H7 (cell line): ENCODE results near the gene KMT5C. TPM values are rescaled to one million over a fixed set of nuclear protein-coding genes. Genes with fewer than 3 reads are reported as not detected.
"Not testable (repeated sequence)": the region's sequence is repeated elsewhere in the genome, so short reads cannot be mapped to it uniquely, and the experiment has no call there.

Experiments
- DNase-seq: peaks from one replicate; pipeline ENCODE4 v3.0.0; 2012
- H3K27me3 ChIP-seq: 2 replicates; pipeline ENCODE4 v1.6.0; 2011; ENCODE audit warnings: mild to moderate bottlenecking, low read length; ENCODE audit not compliant: control insufficient read depth, insufficient read depth
- H3K36me3 ChIP-seq: replicated peaks from 2 replicates; pipeline ENCODE4 v1.5.1; 2011; ENCODE audit warnings: low read length; ENCODE audit not compliant: control insufficient read depth, insufficient read depth
- H3K4me3 ChIP-seq: 2 replicates; pipeline ENCODE4 v1.5.1; 2011; ENCODE audit warnings: low read depth, mild to moderate bottlenecking, control low read depth, low read length, moderate library complexity; ENCODE audit not compliant: insufficient read depth
- total RNA-seq: library from RNA; depleted of rRNA; stranded (reverse); fragments of >200 nt; shearing (Covaris generic); gene quantifications from 2 replicates; pipeline ENCODE4 v1.2.3, GENCODE V29; 2014

The KMT5C gene
- total RNA-seq, 1 experiment from 2014 or later = 36.1 TPM

DNA sequence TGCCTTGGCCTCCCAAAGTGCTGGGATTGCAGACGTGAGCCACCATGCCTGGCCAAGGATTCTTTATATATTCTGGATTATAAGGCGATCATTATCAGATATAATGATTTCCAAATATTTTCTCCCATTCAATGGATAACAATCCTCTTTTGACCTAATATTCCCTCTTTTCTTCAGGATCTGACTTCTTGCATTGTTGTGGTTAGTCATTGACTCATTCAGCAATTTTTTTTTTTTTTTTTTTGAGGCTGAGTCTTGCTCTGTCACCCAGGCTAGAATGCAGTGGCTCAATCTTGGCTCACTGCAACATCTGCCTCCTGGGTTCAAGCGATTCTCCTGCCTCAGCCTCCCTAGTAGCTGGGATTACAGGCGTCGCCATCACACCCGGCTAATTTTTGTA is 9.9 kb upstream of the KMT5C start:
- not testable (repeated sequence) for DNase-seq, H3K4me3 ChIP-seq, H3K36me3 ChIP-seq, H3K27me3 ChIP-seq

DNA sequence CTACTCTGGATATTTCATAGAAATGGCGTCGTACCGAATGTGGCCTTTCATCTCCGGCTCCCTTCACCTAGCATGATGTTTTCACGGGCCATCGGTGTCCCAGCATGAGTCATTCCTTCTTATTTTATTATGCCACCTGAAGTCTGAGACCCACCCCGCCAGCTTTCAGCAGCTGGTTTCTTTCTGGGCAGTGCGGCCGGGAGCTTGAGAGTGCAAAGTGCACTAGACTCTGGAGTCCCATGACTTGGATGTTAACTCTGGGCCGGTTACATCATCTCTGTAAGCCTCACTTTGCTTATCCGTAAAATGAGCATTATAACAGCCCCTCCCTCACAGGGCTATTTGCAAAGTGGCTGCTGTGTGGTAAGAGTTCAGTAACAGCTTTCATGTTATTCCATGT is 5.8 kb upstream of the KMT5C start:
- DNase-seq = peak; percentile 9
- no peak overlapping the region for H3K4me3 ChIP-seq
- no peaks in the 10 kb centered on the region for H3K27me3 ChIP-seq
- no peaks in the 10 kb centered on the region for H3K36me3 ChIP-seq

DNA sequence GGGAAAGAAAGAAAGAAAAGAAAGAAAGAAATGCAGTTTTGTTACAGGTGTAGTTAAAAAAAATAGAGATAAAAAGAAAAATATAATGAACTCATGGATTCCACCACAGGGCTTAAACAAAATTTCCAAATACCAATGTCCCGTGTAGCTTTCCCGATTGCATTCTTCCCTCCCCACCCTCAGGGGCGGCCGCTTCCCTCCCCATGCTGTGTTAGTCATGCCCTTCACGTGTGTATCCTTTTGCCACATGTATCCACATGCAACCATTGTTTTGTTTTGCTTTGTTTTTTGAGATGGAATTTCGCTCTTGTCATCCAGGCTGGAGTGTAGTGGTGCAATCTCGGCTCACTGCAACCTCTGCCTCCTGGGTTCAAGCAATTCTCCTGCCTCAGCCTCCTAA is 3.6 kb upstream of the KMT5C start:
- Histone ChIP-seq H3K36me3 (no peaks in the 10 kb centered on the region), H3K4me3 (no peak overlapping the region), H3K27me3 (no peaks in the 10 kb centered on the region)
- DNase-seq = no peak

DNA sequence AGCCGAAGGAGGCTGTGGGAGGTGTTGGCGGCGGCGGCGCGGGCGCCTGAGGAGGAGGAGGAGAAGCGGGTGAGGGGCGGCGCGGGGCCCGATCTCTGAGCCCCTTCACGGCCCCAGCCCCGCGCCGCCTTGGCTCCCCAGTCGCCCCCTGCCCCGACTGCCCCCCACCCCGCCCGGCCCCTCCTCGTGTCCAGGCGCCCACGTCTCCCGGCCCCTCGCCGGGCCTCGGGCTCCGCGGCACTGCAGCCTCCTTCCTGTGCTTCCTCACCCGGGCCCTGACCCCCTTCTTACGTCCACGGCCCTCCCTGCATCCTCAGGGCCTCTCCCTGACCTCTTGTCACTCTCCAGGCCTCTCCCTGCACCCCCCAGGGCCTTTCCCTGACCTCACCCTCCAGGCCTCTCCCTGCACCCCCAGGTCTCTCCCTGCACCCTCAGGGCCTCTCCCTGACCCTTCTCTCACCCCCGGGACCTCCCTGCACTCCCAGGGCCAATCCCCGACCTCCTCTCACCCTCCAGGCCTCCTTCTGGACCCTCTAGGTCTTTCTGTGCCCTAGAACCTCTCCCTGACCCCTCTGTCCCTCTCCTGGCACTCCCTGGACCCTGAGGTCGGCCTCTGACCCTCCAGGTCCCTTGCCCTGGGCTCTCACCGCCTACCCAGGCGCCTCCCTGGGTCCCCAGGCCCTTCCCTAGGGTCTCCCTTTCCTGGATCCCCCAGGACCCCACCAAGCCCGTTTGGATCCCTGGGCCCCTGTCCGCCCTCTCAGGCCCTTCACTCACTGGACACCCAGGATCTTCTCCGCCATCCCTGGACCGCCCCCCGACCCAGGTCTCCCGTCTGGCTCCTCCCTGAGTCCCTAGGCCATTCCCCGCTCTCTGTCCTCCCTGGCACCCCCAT is 460 bp downstream of the KMT5C start:
- Histone ChIP-seq H3K27me3 (no peaks in the 10 kb centered on the region), H3K4me3 (peak overlapping the region; percentile 73), H3K36me3 (peaks cover 16% of the 10 kb centered on the region)
- peak; percentile 83 for DNase-seq

DNA sequence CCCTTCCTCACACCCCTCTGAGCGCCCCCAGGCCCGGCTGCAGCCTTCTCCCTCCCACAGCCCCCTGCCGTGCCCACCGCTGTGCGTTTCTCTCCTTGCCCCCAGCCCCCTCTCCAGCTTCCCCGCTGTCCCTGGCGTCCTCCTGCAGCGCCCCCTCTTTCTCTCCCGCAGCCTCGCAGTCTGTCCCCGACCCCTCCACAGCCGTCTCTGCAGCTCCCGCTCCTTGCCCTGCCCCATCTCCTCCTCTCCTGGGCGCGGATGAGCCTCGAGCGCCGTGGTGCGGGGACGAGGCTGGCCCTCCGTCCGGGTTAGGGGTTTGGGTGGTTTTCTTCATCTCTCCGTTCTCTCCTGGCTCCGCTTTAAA is 1.1 kb downstream of the KMT5C start:
- peak overlapping the region; percentile 73 for H3K4me3 ChIP-seq
- peaks cover 16% of the 10 kb centered on the region for H3K36me3 ChIP-seq
- DNase-seq = no peak
- no peaks in the 10 kb centered on the region for H3K27me3 ChIP-seq

DNA sequence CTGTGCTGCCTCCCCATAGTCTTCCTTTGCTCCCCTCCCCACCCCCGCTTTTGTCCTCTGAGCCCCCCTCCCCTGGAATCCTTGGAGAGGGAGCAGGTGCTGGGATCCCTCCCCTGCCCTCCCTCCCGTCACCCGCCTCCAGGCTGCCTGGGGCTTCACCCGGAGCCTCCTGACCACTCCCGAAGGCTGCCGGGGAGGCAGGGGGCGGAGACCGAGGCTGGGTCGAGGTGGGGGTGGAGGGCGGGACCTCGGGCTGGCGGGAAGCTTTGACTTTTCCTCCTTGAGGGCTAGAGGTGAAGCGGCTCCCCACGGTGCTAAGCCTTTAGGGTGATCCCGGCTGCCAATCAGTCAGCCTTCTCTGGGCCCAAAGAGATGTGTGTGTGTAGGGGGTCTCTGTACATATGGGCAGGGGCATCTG is 1.5 kb downstream of the KMT5C start:
- Histone ChIP-seq H3K36me3 (peaks cover 16% of the 10 kb centered on the region), H3K4me3 (peak overlapping the region; percentile 73; the same call in 1 of the 2 replicates), H3K27me3 (no peaks in the 10 kb centered on the region)
- peak; percentile 98 for DNase-seq

DNA sequence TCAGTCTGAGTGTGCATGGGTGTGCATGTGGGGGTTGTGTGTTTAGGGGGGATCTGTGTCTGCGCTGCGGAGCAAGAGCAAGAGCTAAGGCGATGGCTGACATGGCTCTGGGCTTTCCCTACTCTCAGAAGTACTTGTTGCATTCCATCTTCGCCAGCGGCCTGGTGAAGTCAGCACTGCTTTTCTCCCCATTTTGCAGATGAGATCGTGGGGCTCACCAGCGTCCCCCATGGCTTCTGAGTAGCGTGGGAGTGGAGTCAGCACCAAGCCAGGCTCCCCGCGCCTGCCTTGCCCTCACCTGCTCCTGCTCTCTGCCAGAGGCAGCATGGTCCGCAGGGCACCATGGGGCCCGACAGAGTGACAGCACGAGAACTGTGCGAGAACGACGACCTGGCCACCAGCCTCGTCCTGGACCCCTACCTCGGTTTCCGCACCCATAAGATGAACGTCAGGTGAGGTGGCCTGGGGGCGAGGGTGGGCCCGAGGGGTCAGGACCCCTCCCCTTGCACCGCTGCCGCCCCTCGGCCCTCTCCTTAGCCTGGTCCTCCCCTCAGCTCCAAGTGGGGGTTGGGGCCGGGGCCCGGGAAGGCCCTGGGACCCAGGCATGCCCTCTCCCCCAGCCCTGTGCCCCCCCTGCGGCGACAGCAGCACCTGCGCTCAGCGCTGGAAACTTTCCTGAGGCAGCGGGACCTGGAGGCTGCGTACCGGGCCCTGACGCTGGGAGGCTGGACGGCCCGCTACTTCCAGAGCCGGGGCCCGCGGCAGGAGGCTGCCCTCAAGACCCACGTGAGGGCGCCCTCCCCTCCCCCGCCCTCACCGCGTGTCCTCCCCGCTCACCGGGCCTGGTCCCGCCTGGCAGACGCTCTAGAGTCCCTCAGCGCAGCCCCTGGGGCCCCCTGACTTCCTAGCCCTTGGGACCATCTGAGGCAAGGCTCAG is 2.2 kb downstream of the KMT5C start:
- peak; percentile 77 for DNase-seq
- H3K4me3 ChIP-seq = peak overlapping the region; percentile 23

DNA sequence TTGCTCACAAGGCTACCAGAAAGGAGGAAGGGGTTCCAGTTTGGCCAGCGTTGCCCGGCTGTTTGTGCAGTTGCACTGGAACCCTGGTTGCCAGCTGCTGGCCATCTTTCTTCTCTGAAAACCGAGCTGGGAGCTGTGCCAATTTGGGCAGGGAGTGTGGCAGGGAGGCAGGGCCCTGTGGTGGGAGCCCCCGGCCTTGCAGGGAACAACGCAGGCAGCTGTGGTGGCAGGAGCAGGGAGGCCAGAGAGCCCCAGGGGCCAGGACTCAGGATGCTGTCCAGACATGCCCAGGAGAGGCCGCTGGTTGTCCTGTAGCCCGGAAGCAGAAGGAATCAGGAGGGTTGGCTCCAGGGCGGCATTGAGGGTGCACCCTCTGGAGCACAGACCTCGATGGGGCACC is 4.8 kb downstream of the KMT5C start:
- Histone ChIP-seq H3K4me3 (no peak overlapping the region), H3K36me3 (peaks cover 17% of the 10 kb centered on the region), H3K27me3 (no peaks in the 10 kb centered on the region)
- peak; percentile 51 for DNase-seq

More for the DNA sequence above, 2.2 kb downstream of the KMT5C start:
- H3K36me3 ChIP-seq = peaks cover 16% of the 10 kb centered on the region
- H3K27me3 ChIP-seq = no peaks in the 10 kb centered on the region

DNA sequence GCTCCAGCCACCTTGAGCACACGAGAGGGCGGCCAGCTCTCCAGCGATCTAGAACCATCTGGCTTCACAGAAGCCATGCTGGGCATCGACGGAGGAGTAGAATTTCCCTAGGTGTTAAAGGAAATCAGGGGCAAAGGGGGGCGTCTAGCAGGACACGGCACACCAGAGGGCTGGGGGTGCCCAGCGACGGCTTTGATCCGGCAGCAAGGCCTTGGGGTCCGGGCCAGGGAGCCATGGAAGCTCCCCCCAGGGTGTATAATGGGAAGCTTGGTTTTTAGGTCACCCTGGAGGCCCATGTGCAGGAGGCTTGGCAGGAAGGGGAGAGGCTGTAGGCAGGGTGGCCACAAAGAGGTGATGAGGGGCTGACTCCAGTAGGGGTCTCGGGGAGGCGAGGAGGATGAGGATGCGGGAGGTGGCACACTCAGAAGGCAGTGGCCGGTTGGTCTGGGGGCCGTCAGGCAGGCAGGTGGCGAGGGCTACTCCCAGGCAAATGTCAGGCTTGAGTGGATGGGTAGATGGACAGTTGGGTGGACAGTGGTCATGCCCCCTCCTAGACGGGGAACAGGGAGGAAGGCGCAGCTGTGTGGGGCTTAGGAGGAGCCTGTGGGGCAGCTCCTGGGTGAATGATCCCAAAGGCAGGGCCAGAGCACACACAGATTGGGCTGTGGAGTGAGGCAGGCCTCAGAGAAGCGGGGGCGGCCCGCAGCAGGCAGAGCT is 5.6 kb downstream of the KMT5C start:
- no peaks in the 10 kb centered on the region; the same call in 1 of the 2 replicates for H3K27me3 ChIP-seq
- DNase-seq = peak; percentile 56
- peaks cover 17% of the 10 kb centered on the region for H3K36me3 ChIP-seq
- H3K4me3 ChIP-seq = no peak overlapping the region

DNA sequence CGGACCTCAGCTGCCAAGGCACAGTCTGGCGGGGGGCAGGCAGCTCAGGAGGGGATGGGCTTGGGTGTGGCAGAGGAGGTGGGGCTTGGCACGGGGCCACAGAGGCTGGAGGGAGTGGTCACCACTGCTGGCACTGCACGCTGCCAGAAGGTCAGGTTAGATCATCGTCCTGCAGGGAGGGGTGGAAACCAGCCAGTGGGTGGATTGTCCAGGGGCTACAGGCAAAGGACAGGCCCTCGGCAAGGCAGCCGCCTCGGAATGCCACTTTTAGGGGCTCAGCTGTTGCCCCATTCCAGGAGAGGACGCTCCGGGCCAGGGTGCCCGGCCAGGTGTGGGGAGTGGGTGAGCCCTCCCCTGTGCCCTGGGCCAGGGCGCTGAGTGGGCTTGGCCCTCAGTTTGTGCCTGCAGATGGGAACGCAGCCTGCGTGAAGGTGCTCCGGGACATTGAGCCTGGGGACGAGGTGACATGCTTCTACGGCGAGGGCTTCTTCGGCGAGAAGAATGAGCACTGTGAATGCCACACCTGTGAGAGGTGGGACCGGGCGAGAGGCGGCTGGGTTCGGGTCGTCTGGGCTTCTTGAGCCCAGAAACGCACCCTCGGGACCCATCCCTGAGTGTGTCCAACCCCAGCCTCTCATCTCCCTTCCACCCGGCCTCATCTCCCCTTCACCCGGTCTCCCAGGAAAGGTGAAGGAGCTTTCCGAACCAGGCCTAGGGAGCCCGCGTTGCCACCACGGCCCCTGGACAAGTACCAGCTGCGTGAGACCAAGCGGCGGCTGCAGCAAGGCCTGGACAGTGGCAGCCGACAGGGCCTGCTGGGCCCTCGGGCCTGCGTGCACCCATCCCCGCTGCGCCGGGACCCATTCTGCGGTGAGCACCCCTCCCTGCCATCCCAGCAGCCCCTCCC is 6.4 kb downstream of the KMT5C start:
- H3K27me3 ChIP-seq = peaks cover 2% of the 10 kb centered on the region; the same call in 1 of the 2 replicates
- H3K4me3 ChIP-seq = no peak overlapping the region
- H3K36me3 ChIP-seq = peaks cover 17% of the 10 kb centered on the region
- DNase-seq = peak; percentile 55

DNA sequence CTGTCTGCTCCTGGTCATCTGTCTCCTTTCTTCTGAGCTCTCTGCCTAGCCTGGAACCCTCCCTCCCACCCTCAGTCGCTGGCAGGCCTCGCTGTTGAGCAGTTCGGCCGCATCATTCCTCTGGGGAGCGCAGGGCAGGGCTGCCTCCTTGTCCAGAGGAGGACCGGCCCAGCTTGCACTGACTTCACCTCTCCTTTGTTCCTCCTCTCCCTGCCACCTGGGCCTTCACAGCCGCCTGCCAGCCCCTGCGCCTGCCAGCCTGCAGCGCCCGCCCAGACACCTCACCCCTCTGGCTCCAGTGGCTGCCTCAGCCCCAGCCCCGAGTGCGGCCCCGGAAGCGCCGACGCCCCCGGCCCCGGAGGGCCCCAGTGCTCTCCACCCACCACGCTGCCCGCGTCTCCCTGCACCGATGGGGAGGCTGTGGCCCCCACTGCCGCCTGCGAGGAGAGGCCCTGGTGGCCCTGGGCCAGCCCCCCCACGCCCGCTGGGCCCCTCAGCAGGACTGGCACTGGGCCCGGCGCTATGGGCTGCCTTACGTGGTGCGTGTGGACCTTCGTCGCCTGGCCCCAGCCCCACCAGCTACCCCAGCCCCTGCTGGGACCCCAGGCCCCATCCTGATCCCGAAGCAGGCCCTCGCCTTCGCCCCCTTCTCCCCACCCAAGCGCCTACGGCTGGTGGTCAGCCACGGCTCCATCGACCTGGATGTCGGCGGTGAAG is 7.2 kb downstream of the KMT5C start:
- Histone ChIP-seq H3K27me3 (peaks cover 8% of the 10 kb centered on the region), H3K4me3 (no peak overlapping the region), H3K36me3 (peaks cover 14% of the 10 kb centered on the region)
- peak; percentile 61 for DNase-seq

DNA sequence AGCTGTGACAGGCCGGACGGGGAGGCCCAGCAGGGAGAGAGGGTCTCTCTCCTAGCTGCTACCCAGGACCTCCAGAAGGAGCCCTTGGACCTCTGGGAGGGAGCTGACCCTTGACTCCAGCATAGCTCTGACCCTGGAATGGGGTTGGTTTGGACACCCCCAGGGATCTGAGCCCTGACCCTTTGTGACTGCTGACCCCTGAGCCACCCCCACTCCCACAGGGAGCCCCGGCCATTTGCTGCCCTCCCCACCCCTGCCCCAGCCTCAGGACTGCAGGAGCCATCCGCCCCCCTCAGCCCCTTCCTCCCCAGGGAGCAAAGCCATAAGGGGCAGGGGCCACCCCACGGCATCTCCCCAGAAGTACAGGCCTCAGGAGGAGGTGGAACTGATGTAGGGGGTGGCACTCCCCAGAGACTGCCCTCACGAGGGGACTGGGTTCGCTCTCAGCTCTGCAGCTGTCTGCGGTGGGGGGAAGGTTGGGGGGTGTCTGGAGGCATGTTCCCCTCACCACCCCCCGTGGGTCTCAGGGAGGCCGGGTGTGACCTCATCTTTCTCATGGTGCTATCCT is 7.8 kb downstream of the KMT5C start:
- Histone ChIP-seq H3K27me3 (peaks cover 15% of the 10 kb centered on the region), H3K36me3 (peaks cover 13% of the 10 kb centered on the region), H3K4me3 (no peak overlapping the region)
- DNase-seq = peak; percentile 65
